GM12878 (cell line): Measurements from ENCODE around the gene CDH2. TPM values are rescaled to one million over a fixed set of nuclear protein-coding genes. Genes with fewer than 3 reads are reported as not detected.

ENCODE experiments used
- ATAC-seq: fragments of 200-7000 bp; cut with Tn5 transposase; 3 replicates; pipeline ENCODE4 v1.9.1; 2020; ENCODE audit warnings: mild to moderate bottlenecking, moderate library complexity
- BruUV-seq: library from RNA; stranded (reverse); fragments of 400-500 nt; replicated peaks from 2 replicates; lab custom pipeline; 2021; lab: Mats Ljungman, UMichigan
- CTCF ChIA-PET: fragments of 300-600 bp; sonication (Branson Sonifier 250); formaldehyde crosslinking; extraction: SDS; loops from one replicate; lab custom pipeline; 2021; ENCODE audit warnings: inconsistent platforms; lab: Yijun Ruan, JAX
- POLR2A ChIA-PET: fragments of 350-600 bp; formaldehyde crosslinking; extraction: SDS; loops from one replicate; lab custom pipeline; 2021; ENCODE audit warnings: inconsistent platforms; lab: Charles Lee
- RAD21 ChIA-PET: fragments of 300-600 bp; sonication (Branson Sonifier 250); formaldehyde crosslinking; loops from one replicate; lab custom pipeline; 2023; ENCODE audit warnings: antibody characterized with exemption; ENCODE audit not compliant: unreplicated experiment; lab: Charles Lee
- SMC1A ChIA-PET: fragments of 300-600 bp; sonication (Branson Sonifier 250); formaldehyde crosslinking; loops from one replicate; lab custom pipeline; 2023; ENCODE audit not compliant: unreplicated experiment, uncharacterized antibody; lab: Charles Lee
- DNase-seq: peaks from one replicate; pipeline ENCODE4 v3.0.0-alpha.2; 2011; ENCODE audit warnings: low read depth, low spot score
- FAIRE-seq: peaks from 3 replicates; lab custom pipeline; 2011; peaks lifted over from hg19 to GRCh38; lab: Jason Lieb, UNC
- H2AFZ ChIP-seq: 2 replicates; pipeline ENCODE4 v1.6.0; 2011; ENCODE audit warnings: low read depth, low read length, control low read depth; ENCODE audit not compliant: control insufficient read depth
- H3K27ac ChIP-seq: 2 replicates; pipeline ENCODE4 v1.5.1; 2011; ENCODE audit warnings: control low read depth; ENCODE audit not compliant: control insufficient read depth, insufficient read depth
- H3K27me3 ChIP-seq, 2 experiments: replicated peaks in 1 of 2; 2 replicates each; pipeline versions ENCODE4 v1.6.0 to v1.6.1; 2011; ENCODE audit warnings: low read length in 1 of 2; ENCODE audit not compliant: control insufficient read depth in 2 of 2, insufficient read depth in 2 of 2
- H3K36me3 ChIP-seq, 2 experiments: 2 replicates each; pipeline ENCODE4 v1.5.1; 2011; ENCODE audit warnings: low read length in 1 of 2; ENCODE audit not compliant: control insufficient read depth in 2 of 2, insufficient read depth in 2 of 2
- H3K4me1 ChIP-seq: 2 replicates; pipeline ENCODE4 v1.6.1; 2011; ENCODE audit warnings: mild to moderate bottlenecking, low read length, moderate library complexity, mixed read lengths; ENCODE audit not compliant: control insufficient read depth, insufficient read depth
- H3K4me2 ChIP-seq: 2 replicates; pipeline ENCODE4 v1.6.0; 2011; ENCODE audit warnings: control low read depth; ENCODE audit not compliant: control insufficient read depth, insufficient read depth
- H3K4me3 ChIP-seq: fragments of 200-600 bp; sonication (generic); 2 replicates; pipeline ENCODE4 v1.5.1; 2016
- H3K79me2 ChIP-seq: 2 replicates; pipeline ENCODE4 v1.6.0; 2011; ENCODE audit warnings: low read length; ENCODE audit not compliant: control insufficient read depth, insufficient read depth
- H3K9ac ChIP-seq: 2 replicates; pipeline ENCODE4 v1.8.0; 2011; ENCODE audit warnings: low read length, control low read depth, mixed read lengths; ENCODE audit not compliant: control insufficient read depth, insufficient read depth
- H3K9me3 ChIP-seq: replicated peaks from 3 replicates; pipeline ENCODE4 v1.5.1; 2011; ENCODE audit warnings: mild to moderate bottlenecking, low read length; ENCODE audit not compliant: control insufficient read depth, insufficient read depth
- H4K20me1 ChIP-seq: 2 replicates; pipeline ENCODE4 v1.6.0; 2011; ENCODE audit not compliant: control insufficient read depth, insufficient read depth
- BCL11A ChIP-seq: IDR thresholded peaks from 2 replicates; pipeline ENCODE4 v1.6.1; 2011; ENCODE audit warnings: low read depth, low read length
- MAX ChIP-seq: IDR thresholded peaks from 2 replicates; pipeline ENCODE4 v1.6.1; 2012; ENCODE audit warnings: low read depth, low read length, improper control_type of control experiment
- MEF2B ChIP-seq: fragments of 450-650 bp; IDR thresholded peaks from 2 replicates; pipeline ENCODE4 v1.6.1; 2018; ENCODE audit warnings: mild to moderate bottlenecking, moderate library complexity; ENCODE audit not compliant: partially characterized antibody, poor library complexity, severe bottlenecking
- MTA2 ChIP-seq: fragments of 450-650 bp; IDR thresholded peaks from 2 replicates; pipeline ENCODE4 v1.6.1; 2016; ENCODE audit warnings: low read depth, mild to moderate bottlenecking, moderate library complexity
- NFIC ChIP-seq: IDR thresholded peaks from 2 replicates; pipeline ENCODE4 v1.6.1; 2012; ENCODE audit warnings: low read depth, mild to moderate bottlenecking, inconsistent platforms, low read length, moderate library complexity
- NFYB ChIP-seq: IDR thresholded peaks from 2 replicates; pipeline ENCODE4 v1.6.1; 2011; ENCODE audit warnings: low read depth, mild to moderate bottlenecking, low read length, improper control_type of control experiment, moderate library complexity; ENCODE audit not compliant: insufficient read depth
- TBL1XR1 ChIP-seq: IDR thresholded peaks from 2 replicates; pipeline ENCODE4 v1.6.1; 2012; ENCODE audit warnings: low read depth, low read length, improper control_type of control experiment
- WGBS: methylation state at CpG from one replicate; pipeline ENCODE4 v1.1.6; 2016; ENCODE audit warnings: low lambda C conversion rate; ENCODE audit not compliant: insufficient replicate concordance, insufficient coverage; ENCODE audit errors: missing lambda C conversion rate; 5-methylcytosine and 5-hydroxymethylcytosine counted together
- in situ Hi-C: fragments of 300-500 bp; cut with MboI; formaldehyde crosslinking; loops from 9 replicates; pipeline ENCODE4 v1.14.3; 2018; ENCODE audit warnings: mixed read lengths
- intact Hi-C: fragments of 100-400 bp; cut with micrococcal nuclease; formaldehyde crosslinking; loops from one replicate; pipeline ENCODE4 v1.14.2; 2022; ENCODE audit not compliant: unreplicated experiment
- polyA plus RNA-seq, 11 experiments: library from polyadenylated mRNA; depleted of rRNA in 4 of 11; unstranded in 6 of 11; stranded (reverse) in 5 of 11; fragments of >200 nt; fragmentation: Nextera tagmentation in 4 of 11; fragmentation: Illumina TruSeq in 1 of 11; extraction: Ambion mirVana in 4 of 11; extraction: Trizol in 1 of 11; gene quantifications; 1 replicate in 1 of 11; 2 replicates in 10 of 11; pipeline versions ENCODE4 v1.2.1 to v1.2.3, GENCODE V29; 2011 to 2016; ENCODE audit warnings: inconsistent platforms in 2 of 11, missing spikeins in 2 of 11, low read depth in 1 of 11
- total RNA-seq, 4 experiments: library from RNA; depleted of rRNA in 3 of 4; stranded (reverse); fragments of >200 nt in 3 of 4; fragmentation: Illumina TruSeq in 1 of 4; extraction: Trizol in 1 of 4; gene quantifications; 2 replicates each; pipeline versions ENCODE4 v1.2.1 to v1.2.3, GENCODE V29; 2013 to 2021
- TF ChIP-seq, protein P1 (sequence below): IDR thresholded peaks from 2 replicates; pipeline ENCODE4 v1.6.1; 2012; ENCODE audit warnings: mild to moderate bottlenecking, low read depth, low read length

The CDH2 gene
- total and polyA plus RNA-seq, 10 of the 15 experiments (the other 5 are each of a cell fraction or from before 2014, with no cell fraction given), result 0.01 to 0.25 (median 0.06) TPM; not detected in 4

GRCh38 chr18:28177828-28178635, 1.1 kb upstream of the CDH2 start:
- POLR2A ChIA-PET, result no interaction called here
- RAD21 ChIA-PET, result no interaction called here
- no peak for ATAC-seq
- BruUV-seq, result no TSS peak
- intact Hi-C loops (no loop called here), in situ Hi-C loops (no loop called here)
- DNase-seq, result no peak
- SMC1A ChIA-PET, result interaction anchor here (1.8 kb wide), 1 partner anchor 8 kb away, joined by 7 read pairs; no protein-coding TSS in a partner anchor
- Histone ChIP-seq H3K4me2 (no peak overlapping the region), H3K27ac (no peak overlapping the region), H3K4me1 (no peaks in the 10 kb centered on the region), H3K4me3 (no peak overlapping the region), H3K79me2 (no peaks in the 10 kb centered on the region), H3K9ac (no peak overlapping the region), H3K27me3 (peaks cover 0 to 2% of the 10 kb centered on the region in 2 experiments; a peak in 2 of 4 replicates)
- 43% methylated on average over 37 of the region's 83 CpGs for WGBS
- CTCF ChIA-PET, result interaction anchor here (0.8 kb wide), 1 partner anchor 10 kb away, joined by 5 read pairs; no protein-coding TSS in a partner anchor
- no peak for FAIRE-seq
- TF ChIP-seq BCL11A, result no peak
- TF ChIP-seq TBL1XR1, result no peak
- no peak for TF ChIP-seq NFYB
- TF ChIP-seq NFIC, result no peak
- no peak for TF ChIP-seq MTA2
- TF ChIP-seq MAX, result no peak
- TF ChIP-seq MEF2B, result no peak
- TF ChIP-seq, protein P1, sequence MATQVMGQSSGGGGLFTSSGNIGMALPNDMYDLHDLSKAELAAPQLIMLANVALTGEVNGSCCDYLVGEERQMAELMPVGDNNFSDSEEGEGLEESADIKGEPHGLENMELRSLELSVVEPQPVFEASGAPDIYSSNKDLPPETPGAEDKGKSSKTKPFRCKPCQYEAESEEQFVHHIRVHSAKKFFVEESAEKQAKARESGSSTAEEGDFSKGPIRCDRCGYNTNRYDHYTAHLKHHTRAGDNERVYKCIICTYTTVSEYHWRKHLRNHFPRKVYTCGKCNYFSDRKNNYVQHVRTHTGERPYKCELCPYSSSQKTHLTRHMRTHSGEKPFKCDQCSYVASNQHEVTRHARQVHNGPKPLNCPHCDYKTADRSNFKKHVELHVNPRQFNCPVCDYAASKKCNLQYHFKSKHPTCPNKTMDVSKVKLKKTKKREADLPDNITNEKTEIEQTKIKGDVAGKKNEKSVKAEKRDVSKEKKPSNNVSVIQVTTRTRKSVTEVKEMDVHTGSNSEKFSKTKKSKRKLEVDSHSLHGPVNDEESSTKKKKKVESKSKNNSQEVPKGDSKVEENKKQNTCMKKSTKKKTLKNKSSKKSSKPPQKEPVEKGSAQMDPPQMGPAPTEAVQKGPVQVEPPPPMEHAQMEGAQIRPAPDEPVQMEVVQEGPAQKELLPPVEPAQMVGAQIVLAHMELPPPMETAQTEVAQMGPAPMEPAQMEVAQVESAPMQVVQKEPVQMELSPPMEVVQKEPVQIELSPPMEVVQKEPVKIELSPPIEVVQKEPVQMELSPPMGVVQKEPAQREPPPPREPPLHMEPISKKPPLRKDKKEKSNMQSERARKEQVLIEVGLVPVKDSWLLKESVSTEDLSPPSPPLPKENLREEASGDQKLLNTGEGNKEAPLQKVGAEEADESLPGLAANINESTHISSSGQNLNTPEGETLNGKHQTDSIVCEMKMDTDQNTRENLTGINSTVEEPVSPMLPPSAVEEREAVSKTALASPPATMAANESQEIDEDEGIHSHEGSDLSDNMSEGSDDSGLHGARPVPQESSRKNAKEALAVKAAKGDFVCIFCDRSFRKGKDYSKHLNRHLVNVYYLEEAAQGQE, result no peak
- TF ChIP-seq, all 136 proteins: peak for 0
- no peaks in the 10 kb centered on the region for H4K20me1 ChIP-seq
- no peak overlapping the region for H2AFZ ChIP-seq
- H3K36me3 ChIP-seq, result no peaks in the 10 kb centered on the region
- peaks cover 3% of the 10 kb centered on the region; the same call in 2 of the 3 replicates for H3K9me3 ChIP-seq
